GM12801 (cell line): ENCODE measurements around the gene PRKCZ.

Experiments
- CTCF ChIP-seq: IDR thresholded peaks from one replicate; pipeline ENCODE4 v1.5.1; 2011; ENCODE audit warnings: control low read depth; ENCODE audit not compliant: insufficient read length; ENCODE audit errors: extremely low read depth

Gene PRKCZ

GRCh38 chr1:2215909-2216766 lies 165.9 kb downstream of the PRKCZ start:
- no peak for TF ChIP-seq CTCF

- TF ChIP-seq CTCF: no peak
These were observed 166.5 kb downstream of the PRKCZ start for GRCh38 chr1:2216767-2217058.

- no peak for TF ChIP-seq CTCF
These were observed 171.1 kb downstream of the PRKCZ start for GRCh38 chr1:2221271-2221670.

- no peak for TF ChIP-seq CTCF
These were observed 174.0 kb downstream of the PRKCZ start for GRCh38 chr1:2224170-2224584.

- TF ChIP-seq CTCF: no peak
These were observed 174.6 kb downstream of the PRKCZ start for GRCh38 chr1:2224631-2225428.

- no peak for TF ChIP-seq CTCF
These were observed 176.5 kb downstream of the PRKCZ start for GRCh38 chr1:2226525-2227345.
